Stimulated activated CD8-positive, alpha-beta memory T cell treated with anti-CD3 and anti-CD28 coated beads, Interleukin-4, amount 100 ng/mL, for 4 hours (primary cell): ENCODE results near the gene RAG2.

Experiments used
- DNase-seq, 2 donors: peaks; one replicate each; pipeline ENCODE4 v3.0.0-alpha.2; 2020; ENCODE audit warnings: low read depth in 2 of 2, low spot score in 1 of 2

The RAG2 gene

DNA sequence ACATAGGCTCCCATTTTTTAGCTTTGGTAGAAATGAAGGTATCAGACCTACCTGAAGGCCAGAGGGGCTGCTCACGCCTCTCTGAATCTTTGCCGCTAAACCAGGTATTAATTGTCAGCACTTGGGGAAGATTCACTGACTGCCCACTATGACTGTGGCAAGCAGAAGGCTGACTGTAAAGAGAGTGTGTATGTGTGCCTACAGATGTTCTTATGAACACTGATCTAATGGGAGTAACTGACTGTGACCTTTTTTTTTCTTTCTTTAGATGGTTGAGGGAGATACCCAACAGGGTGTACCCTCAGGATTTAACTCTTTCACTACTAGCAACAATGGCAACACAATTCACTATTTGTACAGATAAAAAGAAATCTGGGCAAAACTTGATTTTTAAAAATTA, at the start of gene RAG2:
RAG2 (minus strand) TSS at position 186 of the 400 bp plus-strand sequence. CDS start 4,068 bp downstream, outside the sequence.
- no peak for DNase-seq

GRCh38 chr11:36638556-36638955, 40.5 kb upstream of the RAG2 start:
- no peak for DNase-seq

GRCh38 chr11:36635066-36635862, 37.2 kb upstream of the RAG2 start:
- no peak for DNase-seq

- DNase-seq: no peak
Measured at GRCh38 chr11:36631774-36632173, 33.7 kb upstream of the RAG2 start.

GRCh38 chr11:36628765-36629244, 30.8 kb upstream of the RAG2 start:
- no peak for DNase-seq

DNA sequence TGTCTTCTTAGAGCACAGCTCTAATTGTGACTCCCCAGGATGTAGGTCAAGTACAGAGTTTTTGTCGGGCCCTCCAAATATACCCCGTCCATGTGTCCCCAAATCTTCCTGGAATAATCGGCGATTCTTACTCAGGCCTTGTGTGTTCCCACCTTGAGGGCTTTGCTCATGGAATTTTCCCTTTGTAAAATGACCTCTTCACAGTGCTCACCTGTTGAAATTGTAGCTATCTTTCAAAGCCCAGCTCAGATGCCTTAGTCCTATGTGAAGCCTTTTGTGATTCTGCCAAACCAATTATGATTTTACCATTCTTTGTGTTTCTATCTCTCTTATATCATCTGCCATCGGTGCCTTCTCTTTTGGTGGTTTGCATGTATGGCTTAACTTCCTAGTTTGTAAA, 30.1 kb upstream of the RAG2 start:
- no peak for DNase-seq

DNA sequence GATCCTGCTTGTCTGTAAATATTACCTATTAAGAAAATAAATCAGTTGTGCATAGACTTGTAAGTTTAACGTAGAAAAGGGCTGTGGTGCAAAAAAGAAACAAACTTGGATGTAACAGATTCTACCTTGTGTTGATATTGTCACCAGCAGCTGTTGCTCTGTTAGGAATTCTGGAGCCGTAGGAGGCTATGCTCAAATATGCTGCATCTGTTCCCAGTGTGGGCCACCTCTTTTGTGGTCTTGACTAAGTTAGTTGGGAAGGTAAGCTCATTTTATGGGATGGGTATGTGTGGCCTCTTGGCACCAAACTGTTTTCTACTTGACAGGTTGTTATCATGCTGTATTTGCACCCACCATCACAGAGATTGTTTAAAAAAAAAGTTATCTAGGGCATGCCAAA, 29.4 kb upstream of the RAG2 start:
- DNase-seq: no peak

DNA sequence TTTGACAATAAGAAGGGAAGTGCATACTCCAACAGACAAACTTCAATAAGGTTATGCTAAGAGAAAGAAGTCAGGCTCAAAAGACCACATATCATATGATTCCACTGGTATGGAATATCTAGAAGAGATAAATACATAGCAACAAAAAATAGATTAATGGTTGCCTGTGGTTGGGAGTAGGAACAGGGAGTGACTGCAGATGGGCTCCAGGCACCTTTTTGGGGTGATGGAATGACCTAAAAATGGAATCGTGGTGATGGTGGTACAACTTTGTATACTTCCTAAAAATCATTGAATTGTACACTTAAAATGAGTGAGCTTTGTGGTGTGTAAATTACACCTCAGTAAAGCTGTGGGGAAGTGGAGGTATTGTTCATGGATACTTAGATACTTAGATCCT, 29.0 kb upstream of the RAG2 start:
- no peak for DNase-seq

- DNase-seq: no peak
Measured at GRCh38 chr11:36623494-36623893, 25.5 kb upstream of the RAG2 start.

GRCh38 chr11:36622431-36623136, 24.5 kb upstream of the RAG2 start:
- DNase-seq: no peak

DNA sequence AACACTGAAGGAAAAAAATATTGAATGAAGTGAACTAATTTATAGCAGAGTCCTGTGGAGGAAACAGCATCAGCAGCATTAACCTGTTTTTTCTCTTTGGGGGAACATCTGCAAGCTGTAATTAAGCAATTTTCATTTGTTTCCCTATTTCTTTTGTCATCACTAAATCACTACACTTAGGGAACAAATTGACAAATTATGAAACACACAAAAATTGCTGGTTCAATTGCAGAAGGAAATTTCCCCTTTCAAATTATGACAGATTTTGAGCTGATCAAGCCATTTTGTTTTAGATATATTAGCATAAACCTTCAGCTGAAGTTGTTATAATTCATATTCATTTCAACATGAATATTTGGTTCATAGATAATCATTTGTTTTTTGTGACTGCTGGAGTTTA, 22.2 kb upstream of the RAG2 start:
- DNase-seq: no peak

DNA sequence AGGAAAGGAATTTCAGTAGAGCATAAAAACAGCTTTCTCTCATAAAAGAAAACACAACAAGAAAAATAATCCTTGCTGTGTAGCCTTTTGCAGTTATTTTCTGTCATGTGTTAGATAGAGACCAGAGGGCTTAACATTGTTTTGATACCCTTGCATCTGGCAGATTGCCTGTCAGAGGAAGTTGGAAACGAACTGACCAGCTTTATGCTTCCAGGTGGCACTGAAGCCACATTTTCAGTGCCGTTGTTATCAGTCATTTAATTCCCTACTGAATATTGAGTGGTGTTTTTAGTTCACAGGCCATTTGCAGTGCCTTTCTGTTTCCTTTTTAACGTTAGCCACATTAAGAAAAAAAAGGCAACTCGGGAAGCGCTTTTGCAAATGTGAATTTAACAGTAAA, 21.5 kb upstream of the RAG2 start:
- DNase-seq: no peak

DNA sequence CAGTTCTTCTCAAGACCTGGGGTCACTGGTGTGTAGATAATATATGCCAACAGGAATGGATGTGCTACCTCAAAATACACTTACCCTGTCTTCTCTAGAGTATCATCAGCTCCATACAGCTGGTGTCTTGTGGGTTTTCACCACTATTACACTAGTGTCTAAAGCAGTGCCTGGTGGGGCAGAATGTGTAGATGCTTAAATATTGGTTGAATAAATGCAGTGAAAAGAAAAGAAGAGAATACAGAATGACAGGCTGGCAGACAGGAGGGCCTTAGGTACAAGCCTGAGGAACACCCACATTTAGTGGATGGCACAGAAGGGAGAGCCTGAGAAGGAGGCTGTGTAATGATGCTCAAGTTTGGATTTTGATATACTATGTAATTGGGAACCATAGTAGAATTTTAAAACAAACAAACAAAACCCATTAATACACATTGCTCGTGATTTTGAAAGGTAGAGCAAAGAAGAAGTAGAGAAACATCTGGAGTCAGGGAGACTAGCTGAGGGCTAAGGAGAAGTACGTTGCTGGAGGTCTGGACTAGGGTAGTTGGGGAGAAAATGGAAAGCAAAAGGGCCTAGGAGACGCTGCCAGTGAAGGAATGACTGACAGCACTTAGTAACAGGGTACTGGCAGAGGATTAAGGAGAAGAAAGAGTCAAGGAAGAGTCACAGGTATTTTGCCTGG, 20.5 kb upstream of the RAG2 start:
- DNase-seq: no peak

DNA sequence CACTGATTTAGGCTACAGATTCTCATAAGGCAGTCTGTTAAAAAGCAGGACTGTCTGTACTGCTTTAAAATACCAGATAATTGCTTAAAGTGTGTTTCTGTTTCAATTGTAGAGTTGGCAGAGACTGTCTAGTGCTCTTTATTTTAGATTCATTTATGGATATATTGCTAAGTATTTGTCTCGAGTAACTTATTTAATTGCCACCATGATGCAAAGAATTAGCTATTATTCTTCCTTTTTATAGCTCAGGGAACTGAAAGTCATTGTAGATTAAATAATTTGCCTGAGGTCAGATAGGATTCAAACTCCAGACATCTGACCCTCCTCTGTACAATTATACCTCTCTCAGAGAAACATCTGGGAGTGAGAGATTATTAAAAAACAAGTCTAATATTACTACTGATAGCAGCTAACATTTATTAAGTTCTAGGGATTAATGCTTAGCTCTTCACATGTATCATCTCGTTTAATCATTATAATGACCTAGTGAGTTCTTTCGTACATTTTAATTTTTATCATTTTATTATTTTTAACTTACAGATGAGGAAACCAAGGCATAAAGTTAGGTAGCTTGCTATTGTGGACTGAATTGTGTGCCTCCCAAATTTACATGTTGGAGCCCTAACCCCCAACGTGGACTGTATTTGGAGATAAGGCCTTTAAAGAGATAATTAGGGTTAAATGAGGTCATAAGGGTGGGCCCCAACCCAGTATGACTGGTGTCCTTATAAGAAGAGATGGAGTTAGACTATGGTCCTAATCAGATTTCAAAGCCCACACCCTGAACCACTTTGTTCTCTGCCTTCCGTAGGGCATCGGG, 19.7 kb upstream of the RAG2 start:
- DNase-seq: no peak

DNA sequence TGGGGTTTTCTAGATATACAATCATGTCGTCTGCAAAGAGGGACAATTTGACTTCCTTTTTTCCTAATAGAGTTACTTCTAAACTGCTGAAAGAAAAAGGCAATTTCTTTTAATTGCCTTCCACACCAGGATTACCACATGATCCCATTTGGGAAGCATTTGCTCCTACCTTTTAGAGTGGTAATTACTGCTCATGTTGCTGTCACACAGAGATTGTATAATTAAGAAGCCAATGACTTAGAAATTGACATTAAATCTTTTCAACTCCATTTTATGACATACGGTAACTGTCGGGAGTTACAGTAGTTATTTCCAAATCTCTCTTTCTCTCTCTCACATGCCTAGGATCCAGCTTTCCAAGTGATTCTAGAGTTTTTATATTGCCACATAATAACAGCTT, 17.8 kb upstream of the RAG2 start:
- no peak for DNase-seq

- DNase-seq: no peak
Measured at GRCh38 chr11:36609383-36609782, 11.3 kb upstream of the RAG2 start.

DNA sequence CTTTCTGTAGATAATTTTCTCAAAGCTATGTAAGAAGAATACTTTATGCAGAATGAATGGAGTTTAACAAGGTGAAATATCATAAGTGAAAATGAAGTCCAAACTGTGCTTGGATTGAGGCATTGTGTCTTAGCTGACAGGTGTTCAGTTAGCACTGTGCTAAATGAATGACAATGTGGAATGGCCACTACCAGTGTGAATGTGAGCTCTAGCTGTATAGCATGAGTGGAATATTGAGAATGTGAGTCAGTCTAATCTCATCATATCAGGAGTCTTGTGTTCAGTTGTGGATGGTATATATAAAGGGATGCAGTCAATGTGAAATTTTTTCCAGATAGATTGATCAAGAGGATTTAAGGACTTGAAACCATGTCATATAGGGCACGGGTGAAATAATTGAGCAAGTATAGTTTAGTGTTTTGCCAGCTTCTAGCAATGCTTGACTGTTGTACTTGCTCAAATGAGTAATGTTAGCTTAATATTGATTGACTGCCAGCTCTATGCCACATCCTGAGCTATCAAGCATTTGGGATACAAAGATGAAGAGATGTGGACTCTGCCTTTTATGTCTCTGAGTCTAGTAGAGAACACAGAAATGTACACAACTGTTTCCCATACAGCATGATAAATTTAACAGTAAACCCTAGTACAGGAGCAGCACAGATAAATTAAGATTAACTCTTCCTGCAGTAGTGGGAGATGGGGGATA, 10.6 kb upstream of the RAG2 start:
- no peak for DNase-seq

DNA sequence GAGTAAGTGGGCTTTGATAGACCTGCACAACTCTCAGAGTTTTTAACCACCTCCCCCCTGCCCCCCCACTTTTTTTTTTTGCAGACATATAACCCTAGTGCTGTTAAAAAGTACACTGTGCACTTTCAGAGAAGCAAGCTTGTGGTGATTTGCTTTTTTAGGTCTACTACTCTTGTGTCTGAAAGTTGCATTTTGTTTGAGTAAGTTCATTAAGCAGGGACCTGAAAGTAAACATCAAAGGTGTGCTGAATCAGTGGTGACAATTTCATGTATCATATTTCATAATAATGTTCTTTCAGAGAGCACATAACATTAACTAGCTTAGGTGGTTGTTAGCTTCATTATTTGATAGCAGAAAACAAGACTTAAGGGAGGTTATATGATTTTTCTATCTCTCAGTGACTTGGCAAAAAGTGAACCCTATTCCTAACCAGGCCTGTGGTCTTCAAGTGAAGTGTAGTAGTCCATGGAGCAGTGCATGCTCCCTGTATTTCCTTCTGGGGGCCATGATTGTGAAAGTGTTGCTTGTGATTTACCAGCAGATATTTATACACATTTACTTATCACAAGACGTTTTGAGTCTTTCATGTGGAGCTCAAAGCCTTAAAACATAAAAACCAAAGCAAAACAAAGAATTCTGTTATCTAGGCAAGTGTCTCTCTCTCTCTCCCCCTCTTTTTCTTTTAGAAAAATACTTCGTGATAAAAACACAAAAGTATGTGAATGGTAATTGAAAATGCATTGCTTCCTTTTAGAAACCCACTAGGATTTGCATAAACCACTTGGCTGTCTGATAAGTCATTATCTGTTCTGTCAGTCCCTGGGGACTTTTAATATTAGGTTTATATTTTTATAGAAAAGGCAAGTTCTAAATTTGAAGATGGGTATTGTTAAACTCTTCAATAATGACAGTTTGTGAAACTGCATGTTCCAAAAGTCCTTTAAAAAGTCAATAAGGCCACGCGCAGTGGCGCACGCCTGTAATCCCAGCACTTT, 7.5 kb upstream of the RAG2 start:
- no peak for DNase-seq

GRCh38 chr11:36602135-36602534, 4.1 kb upstream of the RAG2 start:
- no peak for DNase-seq
